ENCODE measurements around the gene ZBTB18.

DNA sequence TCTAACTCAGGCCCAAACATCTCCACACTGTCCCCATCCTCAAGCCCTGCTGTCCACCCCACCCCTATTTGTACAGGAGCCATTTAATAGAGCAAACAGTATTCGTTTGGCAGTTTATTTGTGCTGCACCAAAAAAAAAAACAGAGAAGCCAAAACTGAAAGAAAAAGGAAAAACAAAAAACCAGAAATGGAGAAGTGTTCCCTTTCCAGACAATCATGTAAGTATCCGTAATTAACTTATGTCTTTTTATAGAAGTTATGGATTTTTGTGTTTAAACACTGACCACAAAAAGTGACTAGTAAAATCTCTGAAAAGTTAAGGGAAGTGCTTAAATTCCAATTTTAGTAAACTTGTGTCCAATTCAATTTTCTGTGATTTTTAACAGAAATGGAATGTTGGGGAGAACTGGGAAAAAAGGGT, 40.4 kb upstream of the ZBTB18 start:
- TF ChIP-seq POLR2A (IDR thresholded peaks at IDR 0.05): no peak
- TF ChIP-seq, protein P1, sequence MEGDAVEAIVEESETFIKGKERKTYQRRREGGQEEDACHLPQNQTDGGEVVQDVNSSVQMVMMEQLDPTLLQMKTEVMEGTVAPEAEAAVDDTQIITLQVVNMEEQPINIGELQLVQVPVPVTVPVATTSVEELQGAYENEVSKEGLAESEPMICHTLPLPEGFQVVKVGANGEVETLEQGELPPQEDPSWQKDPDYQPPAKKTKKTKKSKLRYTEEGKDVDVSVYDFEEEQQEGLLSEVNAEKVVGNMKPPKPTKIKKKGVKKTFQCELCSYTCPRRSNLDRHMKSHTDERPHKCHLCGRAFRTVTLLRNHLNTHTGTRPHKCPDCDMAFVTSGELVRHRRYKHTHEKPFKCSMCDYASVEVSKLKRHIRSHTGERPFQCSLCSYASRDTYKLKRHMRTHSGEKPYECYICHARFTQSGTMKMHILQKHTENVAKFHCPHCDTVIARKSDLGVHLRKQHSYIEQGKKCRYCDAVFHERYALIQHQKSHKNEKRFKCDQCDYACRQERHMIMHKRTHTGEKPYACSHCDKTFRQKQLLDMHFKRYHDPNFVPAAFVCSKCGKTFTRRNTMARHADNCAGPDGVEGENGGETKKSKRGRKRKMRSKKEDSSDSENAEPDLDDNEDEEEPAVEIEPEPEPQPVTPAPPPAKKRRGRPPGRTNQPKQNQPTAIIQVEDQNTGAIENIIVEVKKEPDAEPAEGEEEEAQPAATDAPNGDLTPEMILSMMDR (IDR thresholded peaks at IDR 0.05): no peak
- no peak for TF ChIP-seq EP300 (IDR thresholded peaks at IDR 0.05)
